ENCODE measurements around the gene DBI. TPM values are rescaled to one million over a fixed set of nuclear protein-coding genes. Genes with fewer than 3 reads are reported as not detected.

DBI gene
- total RNA-seq, 1 experiment from 2014 or later = 129 TPM

DNA sequence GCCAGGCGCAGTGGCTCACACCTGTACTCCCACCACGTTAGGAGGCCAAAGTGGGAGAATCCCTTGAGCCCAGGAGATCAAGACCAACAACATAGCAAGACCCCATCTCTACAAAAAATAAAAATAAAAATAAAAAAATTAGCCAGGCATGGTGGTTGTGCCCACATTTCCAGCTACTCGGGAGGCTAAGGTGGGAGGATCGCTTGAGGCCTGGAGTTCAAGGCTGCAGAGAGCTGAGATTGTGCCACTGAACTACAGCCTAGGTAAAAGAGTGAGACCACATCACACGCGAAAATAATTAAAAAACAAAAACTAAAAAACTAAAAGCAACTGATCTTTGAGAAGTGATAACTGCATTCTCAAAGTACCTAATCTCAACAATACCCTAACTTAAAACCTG lies 2.0 kb upstream of the DBI start:
- Histone ChIP-seq H3K4me3 (replicated peaks in 1 of 2; ENCODE audit: low read depth in 1 of 2, low read length in 2 of 2) (no peak overlapping the region), H3K4me2 (ENCODE audit: low read length) (peak overlapping the region; percentile 98; the same call in 1 of the 2 replicates), H3K79me2 (ENCODE audit: insufficient read depth, low read length) (peaks cover 38% of the 10 kb centered on the region), H3K27ac (ENCODE audit: low read depth, low read length) (no peak overlapping the region), H3K9me3 (ENCODE audit: control insufficient read depth in 1 of 2, insufficient read depth in 1 of 2, low read depth in 1 of 2, low read length in 2 of 2) (no peaks in the 10 kb centered on the region), H3K36me3 (ENCODE audit: control insufficient read depth in 1 of 2, insufficient read depth in 2 of 2, low read length in 2 of 2) (peaks cover 10 to 11% of the 10 kb centered on the region in 2 experiments; a peak in 3 of 4 replicates), H2AFZ (ENCODE audit: low read depth, low read length, poor library complexity, severe bottlenecking) (no peak overlapping the region), H3K27me3 (ENCODE audit: insufficient read depth, low read length) (no peaks in the 10 kb centered on the region), H3K4me1 (ENCODE audit: control insufficient read depth in 1 of 2, insufficient read depth in 2 of 2, low read length in 2 of 2) (peaks cover 13 to 17% of the 10 kb centered on the region in 2 experiments), H3K9ac (ENCODE audit: low read length) (no peak overlapping the region), H4K20me1 (ENCODE audit: insufficient read depth) (no peaks in the 10 kb centered on the region), H3K9me2 (ENCODE audit: insufficient read depth) (no peaks in the 10 kb centered on the region)
- ChIA-PET RAD21 (ENCODE audit: low non-redundant PET in 1 of 2, low total read pairs in 2 of 2, uncharacterized antibody in 2 of 2, unreplicated experiment in 2 of 2) (no interaction called here), POLR2A (no interaction called here), CTCF (no interaction called here)
- DNase-seq (ENCODE audit: low read depth, low spot score) (no peak), ATAC-seq (no peak)
- intact Hi-C loops (cut with micrococcal nuclease) = no loop called here
- TF ChIP-seq EZH2 (IDR thresholded peaks at IDR 0.05) (no peak), CEBPB (IDR thresholded peaks at IDR 0.05; ENCODE audit: low read depth) (no peak), ZFX (IDR thresholded peaks at IDR 0.05) (no peak), ZNF274 (IDR thresholded peaks at IDR 0.05; ENCODE audit: low read depth, low read length) (no peak), JUND (IDR thresholded peaks at IDR 0.05) (no peak), TCF7L2 (IDR thresholded peaks at IDR 0.05; ENCODE audit: borderline replicate concordance, extremely low read depth, insufficient read depth, insufficient read length) (no peak), RAD21 (IDR thresholded peaks at IDR 0.05; ENCODE audit: low read depth) (no peak), SIN3A (IDR thresholded peaks at IDR 0.05; ENCODE audit: low read depth) (no peak), FOSL1 (IDR thresholded peaks at IDR 0.05; ENCODE audit: low read depth) (no peak), CBX3 (IDR thresholded peaks at IDR 0.05; ENCODE audit: low read depth) (no peak), YY1 (IDR thresholded peaks at IDR 0.05; ENCODE audit: extremely low read depth, insufficient replicate concordance, low read depth, low read length) (no peak), SRF (IDR thresholded peaks at IDR 0.05; ENCODE audit: low read depth) (no peak), POLR2A (IDR thresholded peaks at IDR 0.05; ENCODE audit: borderline replicate concordance, extremely low read depth, insufficient read depth, insufficient read length) (no peak), EGR1 (IDR thresholded peaks at IDR 0.05; ENCODE audit: low read depth) (no peak), POLR2AphosphoS5 (IDR thresholded peaks at IDR 0.05; ENCODE audit: low read depth, low read length) (no peak)
- TF ChIP-seq, protein P1, sequence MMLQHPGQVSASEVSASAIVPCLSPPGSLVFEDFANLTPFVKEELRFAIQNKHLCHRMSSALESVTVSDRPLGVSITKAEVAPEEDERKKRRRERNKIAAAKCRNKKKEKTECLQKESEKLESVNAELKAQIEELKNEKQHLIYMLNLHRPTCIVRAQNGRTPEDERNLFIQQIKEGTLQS (IDR thresholded peaks at IDR 0.05) = no peak
- TF ChIP-seq, protein P2, sequence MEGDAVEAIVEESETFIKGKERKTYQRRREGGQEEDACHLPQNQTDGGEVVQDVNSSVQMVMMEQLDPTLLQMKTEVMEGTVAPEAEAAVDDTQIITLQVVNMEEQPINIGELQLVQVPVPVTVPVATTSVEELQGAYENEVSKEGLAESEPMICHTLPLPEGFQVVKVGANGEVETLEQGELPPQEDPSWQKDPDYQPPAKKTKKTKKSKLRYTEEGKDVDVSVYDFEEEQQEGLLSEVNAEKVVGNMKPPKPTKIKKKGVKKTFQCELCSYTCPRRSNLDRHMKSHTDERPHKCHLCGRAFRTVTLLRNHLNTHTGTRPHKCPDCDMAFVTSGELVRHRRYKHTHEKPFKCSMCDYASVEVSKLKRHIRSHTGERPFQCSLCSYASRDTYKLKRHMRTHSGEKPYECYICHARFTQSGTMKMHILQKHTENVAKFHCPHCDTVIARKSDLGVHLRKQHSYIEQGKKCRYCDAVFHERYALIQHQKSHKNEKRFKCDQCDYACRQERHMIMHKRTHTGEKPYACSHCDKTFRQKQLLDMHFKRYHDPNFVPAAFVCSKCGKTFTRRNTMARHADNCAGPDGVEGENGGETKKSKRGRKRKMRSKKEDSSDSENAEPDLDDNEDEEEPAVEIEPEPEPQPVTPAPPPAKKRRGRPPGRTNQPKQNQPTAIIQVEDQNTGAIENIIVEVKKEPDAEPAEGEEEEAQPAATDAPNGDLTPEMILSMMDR (IDR thresholded peaks at IDR 0.05 in 2 of 3, conservative IDR thresholded peaks at IDR 0.05 in 1 of 3; ENCODE audit: borderline replicate concordance in 1 of 3, insufficient read depth in 1 of 3, low read depth in 2 of 3, low read length in 2 of 3) = no peak
- TF ChIP-seq, protein P3, sequence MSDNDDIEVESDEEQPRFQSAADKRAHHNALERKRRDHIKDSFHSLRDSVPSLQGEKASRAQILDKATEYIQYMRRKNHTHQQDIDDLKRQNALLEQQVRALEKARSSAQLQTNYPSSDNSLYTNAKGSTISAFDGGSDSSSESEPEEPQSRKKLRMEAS (IDR thresholded peaks at IDR 0.05) = no peak
- TF ChIP-seq, protein P4, sequence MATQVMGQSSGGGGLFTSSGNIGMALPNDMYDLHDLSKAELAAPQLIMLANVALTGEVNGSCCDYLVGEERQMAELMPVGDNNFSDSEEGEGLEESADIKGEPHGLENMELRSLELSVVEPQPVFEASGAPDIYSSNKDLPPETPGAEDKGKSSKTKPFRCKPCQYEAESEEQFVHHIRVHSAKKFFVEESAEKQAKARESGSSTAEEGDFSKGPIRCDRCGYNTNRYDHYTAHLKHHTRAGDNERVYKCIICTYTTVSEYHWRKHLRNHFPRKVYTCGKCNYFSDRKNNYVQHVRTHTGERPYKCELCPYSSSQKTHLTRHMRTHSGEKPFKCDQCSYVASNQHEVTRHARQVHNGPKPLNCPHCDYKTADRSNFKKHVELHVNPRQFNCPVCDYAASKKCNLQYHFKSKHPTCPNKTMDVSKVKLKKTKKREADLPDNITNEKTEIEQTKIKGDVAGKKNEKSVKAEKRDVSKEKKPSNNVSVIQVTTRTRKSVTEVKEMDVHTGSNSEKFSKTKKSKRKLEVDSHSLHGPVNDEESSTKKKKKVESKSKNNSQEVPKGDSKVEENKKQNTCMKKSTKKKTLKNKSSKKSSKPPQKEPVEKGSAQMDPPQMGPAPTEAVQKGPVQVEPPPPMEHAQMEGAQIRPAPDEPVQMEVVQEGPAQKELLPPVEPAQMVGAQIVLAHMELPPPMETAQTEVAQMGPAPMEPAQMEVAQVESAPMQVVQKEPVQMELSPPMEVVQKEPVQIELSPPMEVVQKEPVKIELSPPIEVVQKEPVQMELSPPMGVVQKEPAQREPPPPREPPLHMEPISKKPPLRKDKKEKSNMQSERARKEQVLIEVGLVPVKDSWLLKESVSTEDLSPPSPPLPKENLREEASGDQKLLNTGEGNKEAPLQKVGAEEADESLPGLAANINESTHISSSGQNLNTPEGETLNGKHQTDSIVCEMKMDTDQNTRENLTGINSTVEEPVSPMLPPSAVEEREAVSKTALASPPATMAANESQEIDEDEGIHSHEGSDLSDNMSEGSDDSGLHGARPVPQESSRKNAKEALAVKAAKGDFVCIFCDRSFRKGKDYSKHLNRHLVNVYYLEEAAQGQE (IDR thresholded peaks at IDR 0.05; ENCODE audit: low read depth) = no peak
- BruUV-seq (replicated peaks) = no TSS peak

All from HCT116 (cell line).